VCaP (cell line): Measurements from ENCODE around the gene AGTPBP1.

Experiments used
- H3K27ac ChIP-seq: fragments of 450-650 bp; 2 replicates; pipeline ENCODE4 v1.5.1; 2017
- TF ChIP-seq, protein P1 (sequence below): fragments of 450-650 bp; conservative IDR thresholded peaks from 2 replicates; pipeline ENCODE4 v1.5.1; 2017; ENCODE audit warnings: mild to moderate bottlenecking, moderate library complexity

AGTPBP1 gene

DNA sequence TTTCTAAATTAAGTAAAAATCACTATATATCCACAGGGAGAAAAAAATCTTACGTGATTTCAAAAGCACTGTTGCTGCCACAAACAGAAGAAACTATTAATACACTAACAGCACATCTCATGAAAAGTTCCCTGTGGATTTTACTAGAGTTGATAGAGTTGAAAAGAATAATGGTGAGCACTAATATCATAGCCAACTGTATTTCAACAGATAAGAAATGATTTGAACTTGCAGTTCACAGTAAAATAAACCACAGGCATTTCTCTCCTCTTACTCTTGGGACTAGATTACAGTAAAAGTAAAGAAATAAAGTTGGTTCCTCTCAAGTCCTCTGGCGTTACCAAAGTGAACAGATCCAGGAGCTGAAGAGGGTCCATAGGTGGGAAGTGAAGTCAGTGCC, 27.9 kb downstream of the AGTPBP1 start:
- TF ChIP-seq, protein P1, sequence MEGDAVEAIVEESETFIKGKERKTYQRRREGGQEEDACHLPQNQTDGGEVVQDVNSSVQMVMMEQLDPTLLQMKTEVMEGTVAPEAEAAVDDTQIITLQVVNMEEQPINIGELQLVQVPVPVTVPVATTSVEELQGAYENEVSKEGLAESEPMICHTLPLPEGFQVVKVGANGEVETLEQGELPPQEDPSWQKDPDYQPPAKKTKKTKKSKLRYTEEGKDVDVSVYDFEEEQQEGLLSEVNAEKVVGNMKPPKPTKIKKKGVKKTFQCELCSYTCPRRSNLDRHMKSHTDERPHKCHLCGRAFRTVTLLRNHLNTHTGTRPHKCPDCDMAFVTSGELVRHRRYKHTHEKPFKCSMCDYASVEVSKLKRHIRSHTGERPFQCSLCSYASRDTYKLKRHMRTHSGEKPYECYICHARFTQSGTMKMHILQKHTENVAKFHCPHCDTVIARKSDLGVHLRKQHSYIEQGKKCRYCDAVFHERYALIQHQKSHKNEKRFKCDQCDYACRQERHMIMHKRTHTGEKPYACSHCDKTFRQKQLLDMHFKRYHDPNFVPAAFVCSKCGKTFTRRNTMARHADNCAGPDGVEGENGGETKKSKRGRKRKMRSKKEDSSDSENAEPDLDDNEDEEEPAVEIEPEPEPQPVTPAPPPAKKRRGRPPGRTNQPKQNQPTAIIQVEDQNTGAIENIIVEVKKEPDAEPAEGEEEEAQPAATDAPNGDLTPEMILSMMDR: no peak
- H3K27ac ChIP-seq: no peak overlapping the region

DNA sequence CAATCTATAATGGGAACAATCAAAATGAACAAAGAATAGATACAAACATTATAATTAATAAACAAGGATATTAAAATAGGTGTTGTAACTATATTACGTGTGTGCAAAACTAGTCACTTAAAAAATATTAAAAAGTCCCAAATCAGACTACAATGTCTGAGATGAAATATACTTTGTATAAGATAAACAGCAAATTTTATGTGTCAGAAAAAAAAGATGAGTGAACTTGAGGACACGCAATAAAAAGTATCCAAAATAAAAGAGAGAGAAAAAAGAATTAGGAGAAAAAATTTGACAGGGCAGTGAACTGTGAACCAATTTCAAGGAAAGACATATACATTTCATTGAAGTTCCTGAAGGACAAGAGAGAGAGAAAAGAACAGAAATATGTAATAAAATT, 37.0 kb downstream of the AGTPBP1 start:
- TF ChIP-seq, protein P1: no peak
- no peak overlapping the region for H3K27ac ChIP-seq

DNA sequence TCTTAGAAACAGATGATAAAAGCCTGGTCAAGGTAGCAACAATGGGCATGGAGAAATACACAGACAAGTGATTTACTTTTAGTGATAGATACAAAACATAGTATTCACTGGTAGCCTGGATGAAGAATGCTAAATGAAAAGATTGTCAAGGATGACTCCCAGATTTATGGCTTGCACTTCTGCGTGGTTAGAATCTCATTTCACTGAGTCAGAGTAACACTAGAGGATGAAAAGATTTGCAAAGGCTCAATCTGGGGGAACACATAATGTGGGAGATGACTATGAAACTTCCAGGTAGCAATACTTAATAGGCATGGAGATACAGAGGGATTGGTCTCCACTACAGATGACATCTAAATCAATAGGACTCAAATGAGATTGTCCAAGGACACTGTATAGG, 38.4 kb downstream of the AGTPBP1 start:
- H3K27ac ChIP-seq: no peak overlapping the region
- TF ChIP-seq, protein P1: no peak

DNA sequence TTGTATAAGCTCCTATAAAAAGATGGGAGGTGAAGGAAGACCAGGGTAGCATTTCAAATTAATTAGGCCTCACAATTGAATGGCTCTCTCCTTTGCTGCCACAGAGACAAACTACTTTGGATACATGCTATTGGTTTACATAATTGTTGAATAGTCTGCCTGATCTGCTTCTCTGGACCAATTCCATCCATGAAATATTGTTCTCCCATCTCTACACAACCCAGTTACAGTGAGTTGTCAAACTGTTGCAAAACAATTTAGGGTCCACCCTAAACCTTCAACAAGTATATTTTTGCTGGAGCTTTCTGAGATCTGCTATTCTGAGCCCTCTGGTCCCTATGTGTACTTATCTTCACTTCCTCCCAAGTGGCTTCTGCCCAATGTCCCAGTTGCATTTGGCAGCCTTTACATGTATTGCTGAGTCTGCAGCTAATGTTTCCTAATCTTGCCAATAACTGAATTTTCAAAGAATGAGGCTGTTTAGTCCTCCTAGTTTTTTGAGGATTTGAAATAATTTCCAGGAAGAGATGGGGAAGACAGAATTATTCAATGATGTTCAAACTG, 38.9 kb downstream of the AGTPBP1 start:
- TF ChIP-seq, protein P1: no peak
- H3K27ac ChIP-seq: no peak overlapping the region

DNA sequence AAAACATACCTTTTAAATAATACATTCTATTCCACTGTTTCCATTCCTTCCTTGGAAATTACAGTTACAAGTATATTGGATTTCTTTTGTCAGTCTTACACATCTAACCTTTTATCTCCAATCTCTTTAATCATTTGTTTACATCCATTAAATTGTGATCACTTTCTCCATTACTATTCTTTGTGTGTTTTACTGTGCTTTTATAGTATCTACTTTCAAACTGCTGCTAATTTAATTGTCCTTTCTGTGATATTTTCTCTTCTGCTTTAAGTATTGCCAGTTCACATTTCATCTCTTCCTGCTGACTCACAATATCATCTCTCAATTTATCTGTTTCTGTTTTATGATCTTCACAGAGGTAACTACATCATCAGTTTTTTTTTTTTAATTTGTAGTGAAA, 39.6 kb downstream of the AGTPBP1 start:
- H3K27ac ChIP-seq: no peak overlapping the region
- TF ChIP-seq, protein P1: no peak

DNA sequence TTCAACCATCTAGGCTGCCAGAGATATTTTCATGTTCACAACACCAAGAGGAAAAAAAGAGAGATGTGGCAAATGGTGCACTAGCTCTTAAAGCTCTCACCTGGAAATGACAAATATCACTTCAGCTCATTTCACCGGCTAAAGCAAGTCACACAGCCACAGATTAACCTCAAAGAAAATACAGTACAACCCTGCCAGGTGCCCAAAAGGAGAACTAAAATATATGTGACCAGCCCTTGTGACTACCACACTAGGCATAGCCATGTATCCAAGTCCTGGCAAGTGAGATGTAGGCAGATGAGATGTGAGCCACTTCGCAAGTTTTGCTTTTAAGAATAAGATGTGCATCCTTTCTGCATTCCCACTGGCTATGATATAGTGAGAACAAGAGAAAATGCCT, 41.4 kb downstream of the AGTPBP1 start:
- TF ChIP-seq, protein P1: no peak
- H3K27ac ChIP-seq: no peak overlapping the region

DNA sequence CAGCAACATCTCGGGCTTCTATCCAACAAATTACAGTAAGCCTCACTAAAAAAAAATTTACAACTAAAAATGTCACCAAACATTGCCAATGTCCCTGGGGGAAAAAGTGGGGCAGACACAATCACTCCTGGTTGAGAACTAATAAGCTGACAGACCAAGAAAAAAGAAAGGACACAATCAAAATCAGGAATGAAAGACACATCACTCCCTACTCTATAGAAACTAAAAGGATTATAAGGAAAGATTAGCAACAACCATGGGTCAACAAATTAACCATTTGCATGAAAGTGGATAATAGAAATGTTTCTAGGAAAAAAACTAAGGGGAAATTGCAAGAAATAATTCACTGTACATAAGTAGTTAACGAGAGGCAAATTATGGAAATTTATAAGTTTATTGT, 53.4 kb downstream of the AGTPBP1 start:
- TF ChIP-seq, protein P1: no peak
- H3K27ac ChIP-seq: no peak overlapping the region

DNA sequence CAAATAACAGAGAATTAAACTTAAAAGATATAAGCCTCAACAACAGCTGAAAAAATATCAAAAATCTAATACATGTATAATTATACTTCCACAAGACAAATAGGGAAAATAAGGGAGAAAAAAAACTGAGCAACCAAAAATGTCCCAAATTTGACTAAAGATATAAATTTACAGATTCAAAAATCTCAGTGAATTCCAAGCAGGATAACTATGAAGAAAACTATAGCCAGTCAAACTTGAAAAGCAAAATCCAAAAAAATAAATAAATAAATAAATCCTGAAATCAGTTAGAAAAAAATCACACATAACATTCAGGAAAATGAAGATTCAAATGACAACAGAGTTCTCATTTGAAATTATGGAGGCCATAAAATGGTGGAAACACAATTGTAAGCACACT, 56.7 kb downstream of the AGTPBP1 start:
- H3K27ac ChIP-seq: no peak overlapping the region
- TF ChIP-seq, protein P1: no peak
